HCT116 (cell line): ENCODE results near the gene CTIF. TPM values are rescaled to one million over a fixed set of nuclear protein-coding genes. Genes with fewer than 3 reads are reported as not detected.

ENCODE experiments used
- ATAC-seq: fragments of 200-7000 bp; cut with Tn5 transposase; 2 replicates; pipeline ENCODE4 v1.9.1; 2020; ENCODE audit warnings: mild to moderate bottlenecking, moderate library complexity
- BruUV-seq: library from RNA; stranded (reverse); fragments of 400-500 nt; replicated peaks from 2 replicates; lab custom pipeline; 2021; lab: Mats Ljungman, UMichigan
- CTCF ChIA-PET: fragments of 300-600 bp; sonication (Branson Sonifier 250); formaldehyde crosslinking; loops from one replicate; lab custom pipeline; 2021; ENCODE audit warnings: antibody characterized with exemption; lab: Charles Lee
- POLR2A ChIA-PET: fragments of 300-600, 350-600 bp; sonication (Branson Sonifier 250); formaldehyde crosslinking; loops from one replicate; lab custom pipeline; 2021; ENCODE audit warnings: antibody characterized with exemption; lab: Charles Lee
- RAD21 ChIA-PET, 2 experiments: fragments of 300-600 bp; sonication (Branson Sonifier 250); formaldehyde crosslinking; loops; one replicate each; lab custom pipeline; 2023; ENCODE audit warnings: low total read pairs in 2 of 2; ENCODE audit not compliant: uncharacterized antibody in 2 of 2, unreplicated experiment in 2 of 2, low non-redundant PET in 1 of 2; lab: Charles Lee
- DNase-seq: peaks from one replicate; pipeline ENCODE4 v3.0.0-alpha.2; 2010; ENCODE audit warnings: low read depth, low spot score
- H2AFZ ChIP-seq: fragments of 200-600 bp; shearing (Covaris generic), sonication (generic); 2 replicates; pipeline ENCODE4 v1.6.1; 2017; ENCODE audit warnings: low read depth, mixed run types, mixed read lengths, antibody characterized with exemption, low read length; ENCODE audit not compliant: poor library complexity, severe bottlenecking
- H3K27ac ChIP-seq: 2 replicates; pipeline ENCODE4 v1.5.1; 2012; ENCODE audit warnings: low read depth, low read length
- H3K27me3 ChIP-seq: fragments of 200-600 bp; sonication (generic); 2 replicates; pipeline ENCODE4 v1.6.1; 2016; ENCODE audit warnings: mixed run types, low read length, mixed read lengths; ENCODE audit not compliant: insufficient read depth
- H3K36me3 ChIP-seq, 2 experiments: fragments of 200-500 bp in 1 of 2; fragments of 200-600 bp in 1 of 2; sonication (Bioruptor generic) in 1 of 2; sonication (generic) in 1 of 2; 2 replicates each; pipeline versions ENCODE4 v1.5.1 to v1.6.1; 2014 to 2016; ENCODE audit warnings: low read length in 2 of 2, inconsistent platforms in 1 of 2, mixed read lengths in 1 of 2, mixed run types in 1 of 2; ENCODE audit not compliant: insufficient read depth in 2 of 2, control insufficient read depth in 1 of 2
- H3K4me1 ChIP-seq, 2 experiments: fragments of 200-600 bp in 1 of 2; sonication (generic) in 1 of 2; 2 replicates each; pipeline versions ENCODE4 v1.5.1 to v1.6.1; 2012 to 2017; ENCODE audit warnings: low read length in 2 of 2, inconsistent platforms in 1 of 2, mild to moderate bottlenecking in 1 of 2, mixed read lengths in 1 of 2, mixed run types in 1 of 2, moderate library complexity in 1 of 2; ENCODE audit not compliant: insufficient read depth in 2 of 2, control insufficient read depth in 1 of 2
- H3K4me2 ChIP-seq: fragments of 200-600 bp; sonication (generic); 2 replicates; pipeline ENCODE4 v1.6.1; 2017; ENCODE audit warnings: mixed run types, low read length, mixed read lengths
- H3K4me3 ChIP-seq, 2 experiments: fragments of 200-600 bp in 1 of 2; sonication (generic) in 1 of 2; replicated peaks in 1 of 2; 2 replicates each; pipeline ENCODE4 v1.5.1; 2011 to 2016; ENCODE audit warnings: low read length in 2 of 2, control low read depth in 1 of 2, low read depth in 1 of 2, mild to moderate bottlenecking in 1 of 2, mixed read lengths in 1 of 2, mixed run types in 1 of 2
- H3K79me2 ChIP-seq: fragments of 200-600 bp; sonication (generic); 2 replicates; pipeline ENCODE4 v1.6.1; 2017; ENCODE audit warnings: mild to moderate bottlenecking, mixed run types, low read length, moderate library complexity, mixed read lengths; ENCODE audit not compliant: insufficient read depth
- H3K9ac ChIP-seq: fragments of 200-600 bp; sonication (generic); 2 replicates; pipeline ENCODE4 v1.6.1; 2016; ENCODE audit warnings: low read length, mixed read lengths
- H3K9me2 ChIP-seq: fragments of 200-600 bp; sonication (generic), shearing (Covaris generic); 2 replicates; pipeline ENCODE4 v1.6.1; 2017; ENCODE audit warnings: mixed run types, mild to moderate bottlenecking, moderate library complexity; ENCODE audit not compliant: insufficient read depth
- H3K9me3 ChIP-seq, 2 experiments: fragments of 200-500 bp in 1 of 2; fragments of 200-600 bp in 1 of 2; sonication (Bioruptor generic) in 1 of 2; sonication (generic) in 1 of 2; 2 replicates each; pipeline ENCODE4 v1.6.1; 2014 to 2017; ENCODE audit warnings: low read length in 2 of 2, mixed read lengths in 2 of 2, inconsistent platforms in 1 of 2, low read depth in 1 of 2, mild to moderate bottlenecking in 1 of 2, mixed run types in 1 of 2, moderate library complexity in 1 of 2; ENCODE audit not compliant: control insufficient read depth in 1 of 2, insufficient read depth in 1 of 2
- H4K20me1 ChIP-seq: fragments of 200-600 bp; sonication (generic), shearing (Covaris generic); 2 replicates; pipeline ENCODE4 v1.6.1; 2017; ENCODE audit warnings: mixed run types, mild to moderate bottlenecking, moderate library complexity; ENCODE audit not compliant: insufficient read depth
- ATF3 ChIP-seq: IDR thresholded peaks from 2 replicates; pipeline ENCODE4 v1.6.1; 2012
- CBX3 ChIP-seq: IDR thresholded peaks from 2 replicates; pipeline ENCODE4 v1.6.1; 2012; ENCODE audit warnings: low read depth
- EGR1 ChIP-seq: IDR thresholded peaks from 2 replicates; pipeline ENCODE4 v1.6.1; 2012; ENCODE audit warnings: low read depth
- ELF1 ChIP-seq: IDR thresholded peaks from 2 replicates; pipeline ENCODE4 v1.6.1; 2012; ENCODE audit warnings: low read depth, borderline replicate concordance
- EZH2 ChIP-seq: fragments of 200-600 bp; sonication (generic); IDR thresholded peaks from 2 replicates; pipeline ENCODE4 v1.6.1; 2017; ENCODE audit warnings: antibody characterized with exemption, mixed run types
- FOSL1 ChIP-seq: IDR thresholded peaks from 2 replicates; pipeline ENCODE4 v1.6.1; 2012; ENCODE audit warnings: low read depth
- POLR2A ChIP-seq: IDR thresholded peaks from 2 replicates; pipeline ENCODE4 v1.7.0; 2011; ENCODE audit warnings: borderline replicate concordance; ENCODE audit not compliant: insufficient read depth, insufficient read length; ENCODE audit errors: extremely low read depth
- POLR2AphosphoS5 ChIP-seq: IDR thresholded peaks from 2 replicates; pipeline ENCODE4 v1.6.1; 2011; ENCODE audit warnings: mild to moderate bottlenecking, low read depth, low read length, moderate library complexity
- RAD21 ChIP-seq: IDR thresholded peaks from 2 replicates; pipeline ENCODE4 v1.6.1; 2012; ENCODE audit warnings: low read depth, mild to moderate bottlenecking
- REST ChIP-seq: IDR thresholded peaks from 2 replicates; pipeline ENCODE4 v1.6.1; 2012; ENCODE audit warnings: low read depth
- SIN3A ChIP-seq: IDR thresholded peaks from 2 replicates; pipeline ENCODE4 v1.6.1; 2012; ENCODE audit warnings: low read depth
- SP1 ChIP-seq: IDR thresholded peaks from 2 replicates; pipeline ENCODE4 v1.6.1; 2012; ENCODE audit warnings: low read depth
- SRF ChIP-seq: IDR thresholded peaks from 2 replicates; pipeline ENCODE4 v1.6.1; 2012; ENCODE audit warnings: low read depth
- YY1 ChIP-seq: IDR thresholded peaks from 2 replicates; pipeline ENCODE4 v1.6.1; 2011; ENCODE audit warnings: low read length, low read depth, moderate library complexity, mild to moderate bottlenecking; ENCODE audit not compliant: insufficient replicate concordance; ENCODE audit errors: extremely low read depth
- ZFX ChIP-seq: fragments of 450-650 bp; IDR thresholded peaks from 2 replicates; pipeline ENCODE4 v1.6.1; 2017
- ZNF274 ChIP-seq: fragments of 200-500 bp; sonication (Bioruptor generic); IDR thresholded peaks from 2 replicates; pipeline ENCODE4 v1.6.1; 2014; ENCODE audit warnings: mild to moderate bottlenecking, low read depth, low read length, inconsistent platforms
- intact Hi-C: fragments of 100-400 bp; cut with micrococcal nuclease; formaldehyde crosslinking; loops from 2 replicates; pipeline ENCODE4 v1.10.0; 2022
- total RNA-seq: library from RNA; stranded (reverse); gene quantifications from one replicate; pipeline ENCODE4 v1.2.1, GENCODE V29; 2021; ENCODE audit not compliant: unreplicated experiment
- TF ChIP-seq, protein P1 (sequence below), 3 experiments: fragments of 200-600 bp in 1 of 3; sonication (generic) in 1 of 3; IDR thresholded peaks in 2 of 3; conservative IDR thresholded peaks in 1 of 3; 2 replicates each; pipeline ENCODE4 v1.5.1; 2012 to 2017; ENCODE audit warnings: low read depth in 2 of 3, low read length in 2 of 3, antibody characterized with exemption in 1 of 3, borderline replicate concordance in 1 of 3, control low read depth in 1 of 3, mild to moderate bottlenecking in 1 of 3, mixed read lengths in 1 of 3, mixed run types in 1 of 3, moderate library complexity in 1 of 3; ENCODE audit not compliant: insufficient read depth in 1 of 3
- TF ChIP-seq, protein P2 (sequence below): IDR thresholded peaks from 2 replicates; pipeline ENCODE4 v1.6.1; 2012
- TF ChIP-seq, protein P3 (sequence below): IDR thresholded peaks from 2 replicates; pipeline ENCODE4 v1.6.1; 2011; ENCODE audit warnings: mild to moderate bottlenecking, low read length, moderate library complexity; ENCODE audit not compliant: insufficient replicate concordance; ENCODE audit errors: extremely low read depth

The CTIF gene
- total RNA-seq, 1 experiment from 2014 or later, result 19.7 TPM

DNA sequence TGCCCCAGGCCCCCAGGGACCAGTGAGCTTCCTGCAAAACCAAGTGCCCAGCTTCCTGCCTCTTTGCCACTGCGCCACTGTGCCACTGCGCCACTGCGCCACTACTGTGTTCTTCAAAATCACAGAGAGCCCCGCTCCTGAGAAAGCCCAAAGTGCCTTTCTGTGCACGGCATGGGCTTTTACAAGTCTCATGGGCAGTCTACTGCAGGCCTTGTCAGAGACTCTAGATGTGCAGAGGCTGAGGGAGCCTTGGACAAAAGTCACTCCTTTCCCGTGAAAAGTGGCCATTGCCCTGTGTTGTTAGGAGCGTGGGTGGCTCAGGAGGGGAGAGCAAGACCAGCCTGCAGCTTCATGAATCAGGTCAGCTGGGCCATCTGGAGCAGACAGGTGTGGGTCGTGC lies 231.4 kb downstream of the CTIF start:
- H3K4me2 ChIP-seq, result no peak overlapping the region
- ChIA-PET POLR2A (no interaction called here), RAD21 (no interaction called here), CTCF (interaction anchor here (1.1 kb wide), 1 partner anchor 10 kb away, joined by 3 read pairs; no protein-coding TSS in a partner anchor)
- H3K9ac ChIP-seq, result no peak overlapping the region
- TF ChIP-seq ZFX (no peak), RAD21 (no peak), ELF1 (no peak), POLR2AphosphoS5 (no peak), REST (no peak), EZH2 (no peak), ZNF274 (no peak), SIN3A (no peak), FOSL1 (no peak), ATF3 (no peak), YY1 (no peak), SP1 (no peak), SRF (no peak), POLR2A (no peak), CBX3 (no peak), EGR1 (no peak)
- TF ChIP-seq, protein P1, sequence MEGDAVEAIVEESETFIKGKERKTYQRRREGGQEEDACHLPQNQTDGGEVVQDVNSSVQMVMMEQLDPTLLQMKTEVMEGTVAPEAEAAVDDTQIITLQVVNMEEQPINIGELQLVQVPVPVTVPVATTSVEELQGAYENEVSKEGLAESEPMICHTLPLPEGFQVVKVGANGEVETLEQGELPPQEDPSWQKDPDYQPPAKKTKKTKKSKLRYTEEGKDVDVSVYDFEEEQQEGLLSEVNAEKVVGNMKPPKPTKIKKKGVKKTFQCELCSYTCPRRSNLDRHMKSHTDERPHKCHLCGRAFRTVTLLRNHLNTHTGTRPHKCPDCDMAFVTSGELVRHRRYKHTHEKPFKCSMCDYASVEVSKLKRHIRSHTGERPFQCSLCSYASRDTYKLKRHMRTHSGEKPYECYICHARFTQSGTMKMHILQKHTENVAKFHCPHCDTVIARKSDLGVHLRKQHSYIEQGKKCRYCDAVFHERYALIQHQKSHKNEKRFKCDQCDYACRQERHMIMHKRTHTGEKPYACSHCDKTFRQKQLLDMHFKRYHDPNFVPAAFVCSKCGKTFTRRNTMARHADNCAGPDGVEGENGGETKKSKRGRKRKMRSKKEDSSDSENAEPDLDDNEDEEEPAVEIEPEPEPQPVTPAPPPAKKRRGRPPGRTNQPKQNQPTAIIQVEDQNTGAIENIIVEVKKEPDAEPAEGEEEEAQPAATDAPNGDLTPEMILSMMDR (IDR thresholded peaks at IDR 0.05 in 2 of 3, conservative IDR thresholded peaks at IDR 0.05 in 1 of 3; ENCODE audit: borderline replicate concordance in 1 of 3, insufficient read depth in 1 of 3, low read depth in 2 of 3, low read length in 2 of 3), result no peak
- TF ChIP-seq, protein P2, sequence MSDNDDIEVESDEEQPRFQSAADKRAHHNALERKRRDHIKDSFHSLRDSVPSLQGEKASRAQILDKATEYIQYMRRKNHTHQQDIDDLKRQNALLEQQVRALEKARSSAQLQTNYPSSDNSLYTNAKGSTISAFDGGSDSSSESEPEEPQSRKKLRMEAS, result no peak
- TF ChIP-seq, protein P3, sequence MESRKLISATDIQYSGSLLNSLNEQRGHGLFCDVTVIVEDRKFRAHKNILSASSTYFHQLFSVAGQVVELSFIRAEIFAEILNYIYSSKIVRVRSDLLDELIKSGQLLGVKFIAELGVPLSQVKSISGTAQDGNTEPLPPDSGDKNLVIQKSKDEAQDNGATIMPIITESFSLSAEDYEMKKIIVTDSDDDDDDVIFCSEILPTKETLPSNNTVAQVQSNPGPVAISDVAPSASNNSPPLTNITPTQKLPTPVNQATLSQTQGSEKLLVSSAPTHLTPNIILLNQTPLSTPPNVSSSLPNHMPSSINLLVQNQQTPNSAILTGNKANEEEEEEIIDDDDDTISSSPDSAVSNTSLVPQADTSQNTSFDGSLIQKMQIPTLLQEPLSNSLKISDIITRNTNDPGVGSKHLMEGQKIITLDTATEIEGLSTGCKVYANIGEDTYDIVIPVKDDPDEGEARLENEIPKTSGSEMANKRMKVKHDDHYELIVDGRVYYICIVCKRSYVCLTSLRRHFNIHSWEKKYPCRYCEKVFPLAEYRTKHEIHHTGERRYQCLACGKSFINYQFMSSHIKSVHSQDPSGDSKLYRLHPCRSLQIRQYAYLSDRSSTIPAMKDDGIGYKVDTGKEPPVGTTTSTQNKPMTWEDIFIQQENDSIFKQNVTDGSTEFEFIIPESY, result no peak
- no TSS peak for BruUV-seq
- H4K20me1 ChIP-seq, result no peaks in the 10 kb centered on the region
- H3K79me2 ChIP-seq, result no peaks in the 10 kb centered on the region
- H3K4me1 ChIP-seq, result no peaks in the 10 kb centered on the region
- no peaks in the 10 kb centered on the region for H3K27me3 ChIP-seq
- no peak for DNase-seq
- ATAC-seq, result no peak
- H2AFZ ChIP-seq, result no peak overlapping the region
- no peak overlapping the region for H3K4me3 ChIP-seq
- intact Hi-C loops, result loop anchor here (10.0 kb wide), 2 partner anchors 175 to 255 kb away; no protein-coding TSS in a partner anchor
- H3K27ac ChIP-seq, result no peak overlapping the region
- H3K9me2 ChIP-seq, result no peaks in the 10 kb centered on the region
- no peaks in the 10 kb centered on the region for H3K9me3 ChIP-seq
- H3K36me3 ChIP-seq, result no peaks in the 10 kb centered on the region
